Mesenchymal stem cell (in vitro differentiated cells and primary cell): ENCODE measurements around the gene ZNF785.
A peak's percentile ranks its signal among the peaks of the same experiment; 100 is the strongest.

ENCODE experiments used
- DNase-seq: peaks from one replicate; pipeline ENCODE4 v3.0.0-alpha.2; 2013
- H2AFZ ChIP-seq: one replicate; pipeline ENCODE4 v1.6.1; 2013; ENCODE audit warnings: low read depth, mild to moderate bottlenecking, control low read depth, inconsistent platforms, low read length, moderate library complexity
- H2AK5ac ChIP-seq: 2 replicates; pipeline ENCODE4 v1.6.1; 2013; ENCODE audit warnings: low read length, moderate library complexity, mild to moderate bottlenecking, inconsistent platforms; ENCODE audit not compliant: severe bottlenecking
- H2BK120ac ChIP-seq: one replicate; pipeline ENCODE4 v1.6.1; 2013; ENCODE audit warnings: low read depth, mild to moderate bottlenecking, inconsistent platforms, low read length, moderate library complexity
- H2BK12ac ChIP-seq, 2 experiments: one replicate each; pipeline ENCODE4 v1.6.1; 2013; ENCODE audit warnings: inconsistent platforms in 2 of 2, low read length in 2 of 2, mild to moderate bottlenecking in 2 of 2, moderate library complexity in 2 of 2, control low read depth in 1 of 2
- H2BK15ac ChIP-seq: one replicate; pipeline ENCODE4 v1.6.1; 2013; ENCODE audit warnings: mild to moderate bottlenecking, low read depth, inconsistent platforms; ENCODE audit not compliant: poor library complexity, severe bottlenecking
- H2BK5ac ChIP-seq: 2 replicates; pipeline ENCODE4 v1.6.1; 2013; ENCODE audit warnings: low read depth, mild to moderate bottlenecking, low read length, control low read depth, inconsistent platforms; ENCODE audit not compliant: poor library complexity, severe bottlenecking
- H3K14ac ChIP-seq, 2 experiments: one replicate each; pipeline ENCODE4 v1.6.1; 2013; ENCODE audit warnings: inconsistent platforms in 2 of 2, low read length in 2 of 2, control low read depth in 1 of 2, mild to moderate bottlenecking in 1 of 2, moderate library complexity in 1 of 2
- H3K18ac ChIP-seq, 2 experiments: one replicate each; pipeline ENCODE4 v1.6.1; 2013; ENCODE audit warnings: inconsistent platforms in 2 of 2, low read length in 2 of 2, control low read depth in 1 of 2, low read depth in 1 of 2, mild to moderate bottlenecking in 1 of 2
- H3K23ac ChIP-seq, 2 experiments: one replicate each; pipeline ENCODE4 v1.6.1; 2013; ENCODE audit warnings: inconsistent platforms in 2 of 2, low read length in 2 of 2, mild to moderate bottlenecking in 2 of 2, moderate library complexity in 2 of 2, control low read depth in 1 of 2
- H3K27ac ChIP-seq: 2 replicates; pipeline ENCODE4 v1.5.1; 2013; ENCODE audit warnings: mild to moderate bottlenecking, moderate library complexity, low read length, control low read depth, inconsistent platforms; ENCODE audit not compliant: poor library complexity, severe bottlenecking
- H3K27me3 ChIP-seq, 2 experiments: 2 replicates each; pipeline versions ENCODE4 v1.6.1 to v1.7.0; 2013; ENCODE audit warnings: low read length in 2 of 2, mild to moderate bottlenecking in 2 of 2, moderate library complexity in 2 of 2, control low read depth in 1 of 2, inconsistent platforms in 1 of 2; ENCODE audit not compliant: control insufficient read depth in 1 of 2, insufficient read depth in 1 of 2
- H3K36me3 ChIP-seq, 2 experiments: 2 replicates each; pipeline versions ENCODE4 v1.6.1 to v1.7.0; 2013; ENCODE audit warnings: low read length in 2 of 2, control low read depth in 1 of 2, inconsistent platforms in 1 of 2, low read depth in 1 of 2, mild to moderate bottlenecking in 1 of 2; ENCODE audit not compliant: insufficient read depth in 2 of 2, control insufficient read depth in 1 of 2
- H3K4ac ChIP-seq, 2 experiments: one replicate each; pipeline ENCODE4 v1.6.1; 2013; ENCODE audit warnings: inconsistent platforms in 2 of 2, low read length in 2 of 2, mild to moderate bottlenecking in 2 of 2, moderate library complexity in 2 of 2, control low read depth in 1 of 2, low read depth in 1 of 2
- H3K4me1 ChIP-seq: 2 replicates; pipeline ENCODE4 v1.6.1; 2013; ENCODE audit warnings: low read depth, low read length, control low read depth; ENCODE audit not compliant: control insufficient read depth, insufficient read depth
- H3K4me2 ChIP-seq: 2 replicates; pipeline ENCODE4 v1.6.1; 2013; ENCODE audit warnings: low read length, mild to moderate bottlenecking, inconsistent platforms; ENCODE audit not compliant: poor library complexity, severe bottlenecking
- H3K4me3 ChIP-seq, 2 experiments: 2 replicates each; pipeline versions ENCODE4 v1.5.1 to v1.7.0; 2013; ENCODE audit warnings: low read length in 2 of 2, mild to moderate bottlenecking in 2 of 2, control low read depth in 1 of 2, low read depth in 1 of 2; ENCODE audit not compliant: insufficient read depth in 1 of 2
- H3K79me1 ChIP-seq: replicated peaks from 2 replicates; pipeline ENCODE4 v1.6.1; 2013; ENCODE audit warnings: mild to moderate bottlenecking, control low read depth, low read length, inconsistent platforms; ENCODE audit not compliant: poor library complexity, severe bottlenecking
- H3K9ac ChIP-seq: 2 replicates; pipeline ENCODE4 v1.7.0; 2013; ENCODE audit warnings: mild to moderate bottlenecking, low read length, moderate library complexity
- H3K9me3 ChIP-seq: 2 replicates; pipeline ENCODE4 v1.7.0; 2013; ENCODE audit warnings: mild to moderate bottlenecking, low read length; ENCODE audit not compliant: control insufficient read depth
- H4K8ac ChIP-seq: one replicate; pipeline ENCODE4 v1.6.1; 2013; ENCODE audit warnings: inconsistent platforms, mild to moderate bottlenecking, low read length, moderate library complexity
- H4K91ac ChIP-seq: one replicate; pipeline ENCODE4 v1.6.1; 2013; ENCODE audit warnings: mild to moderate bottlenecking, low read length, inconsistent platforms
- WGBS: methylation state at CpG from one replicate; pipeline ENCODE4 v1.1.7; 2013; ENCODE audit warnings: mixed read lengths; 5-methylcytosine and 5-hydroxymethylcytosine counted together

ZNF785 gene

GRCh38 chr16:30605158-30605557 lies 19.7 kb upstream of the ZNF785 start:
- 97% methylated on average over 15 of the region's 15 CpGs for WGBS
- Histone ChIP-seq H3K27ac (no peak overlapping the region), H3K4ac (no peak overlapping the region), H3K9me3 (no peaks in the 10 kb centered on the region), H4K91ac (no peak overlapping the region), H3K4me2 (no peak overlapping the region), H2AK5ac (no peak overlapping the region), H3K27me3 (no peaks in the 10 kb centered on the region), H3K36me3 (peaks cover 41 to 50% of the 10 kb centered on the region in 2 experiments), H2BK12ac (no peak overlapping the region), H2BK120ac (no peak overlapping the region), H2BK5ac (no peak overlapping the region), H3K4me3 (no peak overlapping the region), H2AFZ (no peak overlapping the region), H2BK15ac (no peak overlapping the region), H4K8ac (no peak overlapping the region), H3K14ac (no peak overlapping the region), H3K4me1 (peaks cover 4% of the 10 kb centered on the region), H3K9ac (no peak overlapping the region), H3K18ac (no peak overlapping the region), H3K23ac (no peak overlapping the region), H3K79me1 (peaks cover 34% of the 10 kb centered on the region)
- no peak for DNase-seq

GRCh38 chr16:30604316-30604947 lies 18.9 kb upstream of the ZNF785 start:
- DNase-seq: no peak
- Histone ChIP-seq H2BK15ac (no peak overlapping the region), H3K14ac (no peak overlapping the region), H3K18ac (no peak overlapping the region), H2AFZ (no peak overlapping the region), H3K27ac (no peak overlapping the region), H3K9me3 (no peaks in the 10 kb centered on the region), H3K4ac (no peak overlapping the region), H3K36me3 (peaks cover 41 to 50% of the 10 kb centered on the region in 2 experiments), H3K4me2 (no peak overlapping the region), H2BK120ac (no peak overlapping the region), H3K9ac (peak overlapping the region; percentile 43), H4K8ac (no peak overlapping the region), H3K23ac (no peak overlapping the region), H4K91ac (no peak overlapping the region), H3K27me3 (no peaks in the 10 kb centered on the region), H3K4me3 (no peak overlapping the region), H3K79me1 (peaks cover 31% of the 10 kb centered on the region), H2BK12ac (no peak overlapping the region), H2BK5ac (no peak overlapping the region), H3K4me1 (peaks cover 4% of the 10 kb centered on the region), H2AK5ac (no peak overlapping the region)
- WGBS: 97% methylated on average over 49 of the region's 49 CpGs

GRCh38 chr16:30603945-30604315 lies 18.4 kb upstream of the ZNF785 start:
- Histone ChIP-seq H3K23ac (no peak overlapping the region), H3K36me3 (peaks cover 41 to 50% of the 10 kb centered on the region in 2 experiments), H3K9ac (peak overlapping the region; percentile 43), H4K91ac (no peak overlapping the region), H2BK120ac (no peak overlapping the region), H3K9me3 (no peaks in the 10 kb centered on the region), H3K14ac (no peak overlapping the region), H3K27ac (no peak overlapping the region), H3K79me1 (peaks cover 29% of the 10 kb centered on the region), H3K4me2 (no peak overlapping the region), H2BK12ac (no peak overlapping the region), H3K4me1 (peaks cover 3% of the 10 kb centered on the region), H3K27me3 (no peaks in the 10 kb centered on the region), H4K8ac (no peak overlapping the region), H2AK5ac (no peak overlapping the region), H3K18ac (no peak overlapping the region), H2BK5ac (no peak overlapping the region), H3K4ac (no peak overlapping the region), H2AFZ (no peak overlapping the region), H3K4me3 (peak overlapping the region in 1 of 2 experiments; percentile 11), H2BK15ac (no peak overlapping the region)
- no peak for DNase-seq
- WGBS: 90% methylated on average over 7 of the region's 7 CpGs

- Histone ChIP-seq H4K8ac (no peak overlapping the region), H3K18ac (no peak overlapping the region), H3K27ac (no peak overlapping the region), H4K91ac (no peak overlapping the region), H3K23ac (no peak overlapping the region), H3K9ac (peak overlapping the region; percentile 43), H2BK120ac (no peak overlapping the region), H3K27me3 (no peaks in the 10 kb centered on the region), H3K4me3 (no peak overlapping the region), H2BK12ac (no peak overlapping the region), H3K9me3 (no peaks in the 10 kb centered on the region), H3K14ac (no peak overlapping the region), H3K4ac (no peak overlapping the region), H3K4me2 (no peak overlapping the region), H2AFZ (no peak overlapping the region), H2BK15ac (no peak overlapping the region), H2BK5ac (no peak overlapping the region), H2AK5ac (no peak overlapping the region), H3K4me1 (no peaks in the 10 kb centered on the region), H3K79me1 (peaks cover 19% of the 10 kb centered on the region), H3K36me3 (peaks cover 38% of the 10 kb centered on the region in 2 experiments)
- peak; percentile 29 for DNase-seq
- 79% methylated on average over 4 of the region's 4 CpGs for WGBS
Observed at GRCh38 chr16:30602616-30603277, 17.2 kb upstream of the ZNF785 start.
